Lower leg skin (tissue), 3 donors: ENCODE measurements around the gene ABCB1.

ENCODE experiments used
- CTCF ChIP-seq, 3 donors: fragments of 450-650 bp; IDR thresholded peaks; one replicate each; pipeline ENCODE4 v1.5.1; 2016; ENCODE audit warnings: antibody characterized with exemption in 3 of 3, mild to moderate bottlenecking in 3 of 3, moderate library complexity in 2 of 3
- POLR2A ChIP-seq, 2 donors: fragments of 450-650 bp; IDR thresholded peaks; one replicate each; pipeline ENCODE4 v1.6.1; 2016 to 2017; ENCODE audit warnings: antibody characterized with exemption in 2 of 2, mild to moderate bottlenecking in 1 of 2, moderate library complexity in 1 of 2

DNA sequence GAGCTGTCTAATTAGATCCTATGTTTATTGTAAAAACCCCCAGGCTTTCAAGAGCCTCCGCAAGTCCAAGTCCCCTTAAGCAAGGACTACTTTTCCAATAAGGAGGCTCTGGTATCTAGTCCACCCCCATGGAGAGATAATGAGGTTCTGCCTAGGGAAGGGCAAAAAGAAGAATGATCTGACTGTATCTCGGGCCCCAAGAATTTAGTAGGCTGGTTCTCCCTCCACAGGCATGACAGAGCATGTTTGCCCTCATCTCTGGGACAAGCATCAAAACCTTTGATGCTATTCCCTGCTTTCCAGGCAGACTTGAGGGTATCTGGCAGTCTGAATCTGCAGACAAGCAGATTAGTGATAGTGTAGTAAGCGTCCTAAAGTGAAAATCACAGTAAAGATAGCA, 19.0 kb downstream of the ABCB1 start:
- TF ChIP-seq CTCF (IDR thresholded peaks at IDR 0.05) (no peak), POLR2A (IDR thresholded peaks at IDR 0.05) (no peak)
